OCI-LY3 (cell line): ENCODE data around the gene BHLHE23.

Source experiments
- EZH2phosphoT487 ChIP-seq: fragments of 200-600 bp; shearing (Covaris generic); IDR thresholded peaks from 2 replicates; pipeline ENCODE4 v1.6.1; 2018; ENCODE audit warnings: antibody characterized with exemption, mixed run types, low read depth
- TF ChIP-seq, protein P1 (sequence below): fragments of 200-600, 300-600 bp; sonication (generic); IDR thresholded peaks from 2 replicates; pipeline ENCODE4 v1.5.1; 2014; ENCODE audit warnings: antibody characterized with exemption, low read length, low read depth

DNA sequence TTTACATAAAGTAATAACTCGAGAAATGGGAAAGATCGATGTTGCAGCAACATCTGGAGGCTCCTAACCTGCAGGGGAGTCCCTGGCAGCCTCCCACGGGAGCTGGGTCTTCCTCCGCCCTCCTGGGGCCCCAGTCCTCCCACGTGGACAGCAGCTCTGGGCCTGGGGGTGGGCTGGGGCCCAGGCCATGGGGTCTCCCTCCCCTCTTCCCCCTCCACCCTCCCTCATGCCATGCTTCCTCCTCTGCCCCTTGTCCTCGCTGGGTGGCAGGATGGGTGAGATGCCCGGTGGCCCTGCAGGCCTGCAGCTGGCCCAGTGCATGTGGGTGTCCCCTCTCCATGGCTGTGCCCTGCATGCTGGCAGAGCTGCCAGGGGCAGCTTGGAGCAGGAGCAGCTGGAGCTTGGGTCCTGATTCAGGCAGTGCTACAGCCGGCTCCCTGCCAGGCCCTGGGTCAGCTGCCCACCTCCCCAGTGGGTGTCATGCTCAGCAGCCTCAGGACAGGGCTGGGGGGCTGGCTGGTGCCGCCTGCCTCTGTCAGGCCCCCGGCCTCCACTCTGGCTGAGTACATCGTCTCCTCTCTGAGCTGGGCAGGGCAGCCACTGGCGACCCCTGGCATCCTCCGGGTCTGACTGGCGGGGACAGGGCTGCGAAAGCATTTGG, 48.9 kb upstream of the BHLHE23 start:
- TF ChIP-seq, protein P1, sequence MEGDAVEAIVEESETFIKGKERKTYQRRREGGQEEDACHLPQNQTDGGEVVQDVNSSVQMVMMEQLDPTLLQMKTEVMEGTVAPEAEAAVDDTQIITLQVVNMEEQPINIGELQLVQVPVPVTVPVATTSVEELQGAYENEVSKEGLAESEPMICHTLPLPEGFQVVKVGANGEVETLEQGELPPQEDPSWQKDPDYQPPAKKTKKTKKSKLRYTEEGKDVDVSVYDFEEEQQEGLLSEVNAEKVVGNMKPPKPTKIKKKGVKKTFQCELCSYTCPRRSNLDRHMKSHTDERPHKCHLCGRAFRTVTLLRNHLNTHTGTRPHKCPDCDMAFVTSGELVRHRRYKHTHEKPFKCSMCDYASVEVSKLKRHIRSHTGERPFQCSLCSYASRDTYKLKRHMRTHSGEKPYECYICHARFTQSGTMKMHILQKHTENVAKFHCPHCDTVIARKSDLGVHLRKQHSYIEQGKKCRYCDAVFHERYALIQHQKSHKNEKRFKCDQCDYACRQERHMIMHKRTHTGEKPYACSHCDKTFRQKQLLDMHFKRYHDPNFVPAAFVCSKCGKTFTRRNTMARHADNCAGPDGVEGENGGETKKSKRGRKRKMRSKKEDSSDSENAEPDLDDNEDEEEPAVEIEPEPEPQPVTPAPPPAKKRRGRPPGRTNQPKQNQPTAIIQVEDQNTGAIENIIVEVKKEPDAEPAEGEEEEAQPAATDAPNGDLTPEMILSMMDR, result no peak
- TF ChIP-seq EZH2phosphoT487, result no peak
